ENCODE data around the gene BBIP1. TPM values are rescaled to one million over a fixed set of nuclear protein-coding genes. Genes with fewer than 3 reads are reported as not detected.

The BBIP1 gene
- total RNA-seq, 3 donors from 2014 or later (not counting 1 experiment from before 2014, with no cell fraction given) = 27.2 to 58.6 (median 27.7) TPM

- Histone ChIP-seq H3K4me3 (ENCODE audit: low read length) (no peak overlapping the region), H3K27me3 (ENCODE audit: control insufficient read depth, insufficient read depth, low read length) (no peaks in the 10 kb centered on the region), H3K4me1 (ENCODE audit: control insufficient read depth, insufficient read depth, low read length) (no peaks in the 10 kb centered on the region), H3K36me3 (ENCODE audit: control insufficient read depth, insufficient read depth, low read length) (peaks cover 77% of the 10 kb centered on the region), H3K9me3 (ENCODE audit: control insufficient read depth, insufficient read depth, low read length) (no peaks in the 10 kb centered on the region), H3K27ac (ENCODE audit: low read length) (no peak overlapping the region)
- Mint-ChIP-seq H3K36me3 (peaks cover 26% of the 10 kb centered on the region), H3K27me3 (ENCODE audit: low read depth in 2 of 2) (no peaks in the 10 kb centered on the region), H3K9me3 (no peaks in the 10 kb centered on the region), H3K4me3 (no peak overlapping the region), H3K27ac (peak overlapping the region in 1 of 2 donors; percentile 4), H3K4me1 (peaks cover 8 to 21% of the 10 kb centered on the region in 2 donors)
- intact Hi-C loops (cut with micrococcal nuclease) = loop anchor here (1.0 to 2.0 kb wide), 4 partner anchors 20 to 282 kb away; no protein-coding TSS in a partner anchor
- ATAC-seq (no peak), DNase-seq (no peak)
- no peak for TF ChIP-seq CTCF (IDR thresholded peaks at IDR 0.05)
- 100% methylated on average over 1 of the region's 3 CpGs for WGBS (ENCODE audit: insufficient coverage)
Measured at GRCh38 chr10:110892602-110893288, 26.2 kb downstream of the BBIP1 start.

GRCh38 chr10:110887560-110887959 is 31.4 kb downstream of the BBIP1 start:
- H3K27me3 Mint-ChIP-seq (ENCODE audit: low read depth in 2 of 2) = no peaks in the 10 kb centered on the region
- DNase-seq (no peak), ATAC-seq (no peak)
- intact Hi-C loops (cut with micrococcal nuclease) = no loop called here
- H3K9me3 Mint-ChIP-seq = no peaks in the 10 kb centered on the region
- H3K4me3 ChIP-seq (ENCODE audit: low read length) = no peak overlapping the region
- no peaks in the 10 kb centered on the region for H3K9me3 ChIP-seq (ENCODE audit: control insufficient read depth, insufficient read depth, low read length)
- no peak overlapping the region for H3K27ac ChIP-seq (ENCODE audit: low read length)
- peaks cover 28% of the 10 kb centered on the region for H3K36me3 Mint-ChIP-seq
- no peaks in the 10 kb centered on the region for H3K27me3 ChIP-seq (ENCODE audit: control insufficient read depth, insufficient read depth, low read length)
- peaks cover 79% of the 10 kb centered on the region for H3K36me3 ChIP-seq (ENCODE audit: control insufficient read depth, insufficient read depth, low read length)
- no CpG with 5 or more reads among the region's 1 CpG for WGBS (ENCODE audit: insufficient coverage)
- peaks cover 25 to 28% of the 10 kb centered on the region in 2 donors for H3K4me1 Mint-ChIP-seq
- no peak overlapping the region for H3K4me3 Mint-ChIP-seq
- no peak for TF ChIP-seq CTCF (IDR thresholded peaks at IDR 0.05)
- peak overlapping the region in 1 of 2 donors; percentile 67 for H3K27ac Mint-ChIP-seq
- H3K4me1 ChIP-seq (ENCODE audit: control insufficient read depth, insufficient read depth, low read length) = peaks cover 4% of the 10 kb centered on the region

DNA sequence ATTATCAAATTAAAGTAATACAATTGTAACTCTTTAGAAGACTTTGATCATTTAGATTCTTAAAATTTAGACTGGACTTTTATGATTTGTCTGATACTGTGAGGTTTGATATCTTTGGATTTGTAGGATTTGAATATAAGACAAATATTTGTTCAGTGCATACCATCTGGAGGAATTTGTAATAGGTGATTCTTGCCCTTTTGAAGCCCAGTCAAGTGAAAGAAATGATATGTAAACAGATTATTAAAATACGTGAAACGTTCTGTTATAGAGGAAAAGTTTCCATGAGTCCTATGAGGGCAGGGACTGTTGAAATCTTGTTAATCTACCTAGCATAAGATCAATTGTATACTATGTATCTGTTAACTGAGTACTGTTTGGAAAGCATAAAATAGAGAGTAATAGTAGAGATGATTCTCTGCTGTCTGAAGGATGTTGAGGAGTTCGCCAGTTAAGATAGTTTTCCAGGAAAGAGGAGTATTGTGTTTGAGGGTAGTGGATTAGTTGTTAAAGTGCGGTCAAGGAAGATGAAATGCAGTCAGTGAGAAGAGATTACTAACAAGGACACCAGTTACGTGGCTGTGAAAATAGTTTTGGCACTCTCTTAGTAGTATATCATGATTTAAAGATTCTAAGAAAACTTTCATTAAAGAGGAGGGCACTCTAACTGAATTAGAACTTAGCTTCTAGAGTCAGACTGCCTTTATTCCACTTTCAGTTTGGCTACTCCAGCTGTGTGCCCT is 32.9 kb downstream of the BBIP1 start:
- H3K9me3 Mint-ChIP-seq = no peaks in the 10 kb centered on the region
- no peaks in the 10 kb centered on the region for H3K27me3 Mint-ChIP-seq (ENCODE audit: low read depth in 2 of 2)
- Histone ChIP-seq H3K4me3 (ENCODE audit: low read length) (no peak overlapping the region), H3K27me3 (ENCODE audit: control insufficient read depth, insufficient read depth, low read length) (no peaks in the 10 kb centered on the region), H3K36me3 (ENCODE audit: control insufficient read depth, insufficient read depth, low read length) (peaks cover 85% of the 10 kb centered on the region), H3K9me3 (ENCODE audit: control insufficient read depth, insufficient read depth, low read length) (no peaks in the 10 kb centered on the region), H3K27ac (ENCODE audit: low read length) (peak overlapping the region; percentile 19), H3K4me1 (ENCODE audit: control insufficient read depth, insufficient read depth, low read length) (peaks cover 4% of the 10 kb centered on the region)
- no peak for DNase-seq
- ATAC-seq = peak in 1 of 3 donors; percentile 25
- peaks cover 25 to 28% of the 10 kb centered on the region in 2 donors for H3K4me1 Mint-ChIP-seq
- peaks cover 36% of the 10 kb centered on the region for H3K36me3 Mint-ChIP-seq
- no peak overlapping the region for H3K4me3 Mint-ChIP-seq
- no peak for TF ChIP-seq CTCF (IDR thresholded peaks at IDR 0.05)
- 53% methylated on average over 4 of the region's 5 CpGs for WGBS (ENCODE audit: insufficient coverage)
- intact Hi-C loops (cut with micrococcal nuclease) = no loop called here
- peak overlapping the region; percentile 0 to 9 for H3K27ac Mint-ChIP-seq
